Gastrocnemius medialis (tissue), 4 donors: ENCODE measurements around the gene FOXB1.

Source experiments
- CTCF ChIP-seq, 5 experiments: fragments of 450-650 bp in 3 of 5; fragments of 200-600 bp in 2 of 5; sonication (generic) in 2 of 5; IDR thresholded peaks in 4 of 5; conservative IDR thresholded peaks in 1 of 5; 1 replicate in 4 of 5; 2 replicates in 1 of 5; pipeline ENCODE4 v1.5.1; 2016 to 2019; ENCODE audit warnings: antibody characterized with exemption in 5 of 5, mild to moderate bottlenecking in 3 of 5, moderate library complexity in 3 of 5
- POLR2A ChIP-seq, 2 donors: fragments of 450-650 bp; IDR thresholded peaks; one replicate each; pipeline ENCODE4 v1.6.1; 2017; ENCODE audit warnings: antibody characterized with exemption in 2 of 2, mild to moderate bottlenecking in 2 of 2, moderate library complexity in 2 of 2

- no peak for TF ChIP-seq CTCF (IDR thresholded peaks at IDR 0.05 in 4 of 5, conservative IDR thresholded peaks at IDR 0.05 in 1 of 5)
- no peak for TF ChIP-seq POLR2A (IDR thresholded peaks at IDR 0.05)
These were observed at the start of gene FOXB1 for GRCh38 chr15:60004009-60004845.
